ENCODE measurements around the gene PRKCE.
"Not testable (repeated sequence)": the region's sequence is repeated elsewhere in the genome, so short reads cannot be mapped to it uniquely, and the experiment has no call there.

The PRKCE gene

DNA sequence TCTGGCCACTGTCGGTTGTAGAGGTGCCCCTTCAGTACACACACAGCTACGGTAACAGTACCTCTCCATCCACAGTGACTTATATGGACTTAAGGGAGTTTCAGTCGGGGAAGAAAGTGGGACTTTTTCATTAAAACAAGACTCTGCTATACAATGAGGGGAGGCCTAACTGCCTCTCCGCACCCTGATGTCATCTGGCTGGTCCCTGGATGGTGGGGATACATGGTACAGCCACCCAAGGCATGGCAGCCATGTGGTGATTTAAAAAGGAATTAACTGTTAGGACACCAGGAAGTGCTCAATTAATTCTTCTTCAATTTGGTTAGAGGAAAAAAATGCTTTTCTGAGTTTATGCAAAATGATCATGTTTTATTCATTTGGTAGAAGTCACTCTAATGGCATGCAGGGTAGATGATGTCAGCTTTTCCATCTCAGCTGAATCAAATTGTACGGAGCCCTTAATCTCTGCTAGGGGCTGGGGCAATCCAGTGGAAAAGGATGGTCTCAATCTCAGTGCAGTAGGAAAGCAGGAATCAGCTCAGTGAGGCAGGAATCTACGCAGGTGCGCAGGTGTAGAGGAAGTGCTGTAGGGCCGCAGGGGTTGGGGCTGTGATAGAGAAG is 243.9 kb downstream of the PRKCE start:
- DNase-seq, result no peak

DNA sequence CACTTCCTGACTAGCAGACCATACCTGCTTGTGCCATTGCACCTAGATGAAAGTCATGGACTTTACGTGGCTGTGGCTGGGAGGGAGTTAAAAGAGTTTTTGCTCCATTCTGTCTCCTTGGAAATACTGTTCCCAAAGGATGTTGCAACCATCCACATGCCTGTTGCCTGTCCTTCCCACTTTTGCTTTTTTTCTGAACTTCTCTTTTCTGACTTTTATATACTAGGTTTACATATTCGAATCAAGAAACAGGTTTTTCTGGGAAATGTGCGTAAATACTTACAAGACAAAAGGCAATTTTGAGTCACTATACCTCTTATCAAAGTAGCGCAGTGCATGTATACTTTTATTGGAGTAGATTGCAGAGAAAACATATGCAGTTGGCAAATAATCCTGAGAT is 244.8 kb downstream of the PRKCE start:
- DNase-seq, result no peak

- DNase-seq, result peak in 1 of 5 donors; percentile 51
Measured at GRCh38 chr2:45897842-45898241, 246.4 kb downstream of the PRKCE start.

DNA sequence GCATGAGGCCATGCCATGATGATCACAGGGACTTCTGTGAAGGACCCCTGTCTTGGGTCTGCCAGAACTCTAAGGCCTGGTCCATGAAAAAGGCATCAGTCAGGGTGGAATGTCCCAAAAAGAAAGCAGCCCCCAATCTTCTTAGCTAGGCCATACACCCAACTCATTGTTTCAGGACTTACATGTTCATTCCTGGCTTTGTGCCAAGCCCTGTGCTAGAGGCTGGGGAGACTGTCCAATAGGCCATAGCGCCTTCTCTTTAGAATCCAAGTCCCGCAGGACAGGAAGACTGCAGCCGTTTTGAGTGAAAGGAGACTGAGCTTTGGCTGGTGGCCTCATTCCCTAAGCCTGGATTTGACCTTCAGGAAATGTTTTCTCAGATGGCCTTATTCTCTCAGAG is 247.3 kb downstream of the PRKCE start:
- no peak for DNase-seq

- no peak for DNase-seq
Measured at GRCh38 chr2:45899926-45900325, 248.5 kb downstream of the PRKCE start.

DNA sequence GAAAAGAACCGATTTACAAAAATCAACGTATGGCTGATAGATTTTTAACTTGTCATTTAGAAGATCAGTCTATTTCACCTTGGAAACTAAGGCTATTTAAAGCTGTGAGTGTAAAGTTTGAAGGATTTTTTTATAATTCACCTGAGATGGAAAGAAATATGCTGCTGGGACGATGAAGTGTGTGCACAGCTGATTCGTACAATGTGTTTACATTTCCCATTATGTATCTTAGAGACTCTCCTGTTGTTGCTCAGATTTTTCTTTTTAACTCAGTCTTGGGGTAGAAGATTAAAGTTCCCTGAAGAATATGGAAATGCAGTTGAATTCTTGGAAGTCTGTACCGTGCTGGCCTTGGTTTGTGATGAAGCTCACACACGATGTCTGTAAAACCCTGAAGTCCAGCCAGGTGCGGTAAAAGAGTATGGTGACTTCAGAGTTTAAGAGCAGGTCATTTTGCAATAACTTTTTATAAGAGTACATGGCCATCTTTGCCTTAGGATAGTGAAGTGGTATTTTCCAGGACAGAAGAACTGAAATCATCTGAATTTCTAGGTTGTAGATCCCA is 250.1 kb downstream of the PRKCE start:
- DNase-seq, result no peak

GRCh38 chr2:45902380-45902779 is 250.9 kb downstream of the PRKCE start:
- no peak for DNase-seq

DNA sequence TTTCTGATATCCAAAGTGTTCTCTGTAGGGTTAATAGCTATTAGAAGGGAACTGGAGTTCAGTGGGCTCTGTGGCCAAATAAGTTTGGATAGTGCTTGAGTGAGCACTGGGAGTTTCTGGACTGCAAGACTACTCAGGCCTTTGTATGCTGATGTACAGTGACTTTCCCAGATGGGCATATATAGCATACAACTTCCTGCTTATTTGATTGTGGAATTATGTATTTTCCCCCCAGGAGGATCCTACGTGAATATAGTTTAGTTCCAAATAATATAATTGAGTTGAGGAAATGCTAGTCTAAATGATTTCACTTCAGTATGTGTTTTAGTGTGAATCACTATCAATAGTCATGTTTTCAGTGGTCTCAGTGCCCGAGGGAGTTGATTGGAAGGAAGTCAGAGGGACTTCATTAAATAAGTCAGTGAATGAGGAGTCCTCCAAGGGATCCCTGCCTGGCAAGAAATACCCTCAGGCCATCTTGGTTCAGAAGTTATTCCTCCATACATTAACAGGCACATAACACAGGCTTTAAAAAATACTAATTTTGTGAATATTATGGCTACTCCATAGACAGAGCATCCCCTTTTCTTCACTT is 251.4 kb downstream of the PRKCE start:
- no peak for DNase-seq

GRCh38 chr2:45904267-45904945 is 252.9 kb downstream of the PRKCE start:
- peak in 1 of 5 donors; percentile 81 for DNase-seq

DNA sequence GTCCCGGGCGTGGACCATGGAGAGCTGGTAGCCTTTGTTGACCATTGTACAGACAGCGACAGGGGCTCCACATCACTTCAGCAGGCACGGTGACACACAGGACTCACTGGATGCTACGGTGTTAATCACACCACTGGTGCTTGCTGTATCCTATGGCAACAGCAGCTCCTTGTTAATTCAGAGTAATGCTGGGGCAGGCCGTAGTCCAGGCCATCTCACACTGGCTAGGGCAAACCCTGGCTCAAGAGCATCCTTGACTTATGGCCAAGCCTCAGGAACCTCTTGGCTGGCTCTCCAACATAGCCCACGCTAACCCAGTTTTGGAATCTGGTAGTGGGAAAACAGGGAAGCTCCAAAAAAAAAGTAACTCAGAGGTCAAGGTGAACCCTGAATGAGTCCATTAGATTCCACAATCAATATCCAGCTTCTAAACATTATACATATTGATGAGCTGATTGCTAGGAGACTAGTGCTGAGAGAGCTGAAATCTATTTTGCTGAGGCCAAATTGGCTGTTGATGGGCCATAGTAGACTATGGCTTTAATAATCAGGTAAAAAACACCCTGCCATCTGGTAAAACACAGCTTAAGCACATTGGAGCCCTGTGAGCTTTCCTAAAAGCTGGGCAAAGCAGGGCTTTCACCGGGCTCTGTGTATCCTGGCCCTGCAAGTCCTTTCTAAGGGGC is 253.6 kb downstream of the PRKCE start:
- no peak for DNase-seq

GRCh38 chr2:45905632-45905958 is 254.1 kb downstream of the PRKCE start:
- DNase-seq, result no peak

DNA sequence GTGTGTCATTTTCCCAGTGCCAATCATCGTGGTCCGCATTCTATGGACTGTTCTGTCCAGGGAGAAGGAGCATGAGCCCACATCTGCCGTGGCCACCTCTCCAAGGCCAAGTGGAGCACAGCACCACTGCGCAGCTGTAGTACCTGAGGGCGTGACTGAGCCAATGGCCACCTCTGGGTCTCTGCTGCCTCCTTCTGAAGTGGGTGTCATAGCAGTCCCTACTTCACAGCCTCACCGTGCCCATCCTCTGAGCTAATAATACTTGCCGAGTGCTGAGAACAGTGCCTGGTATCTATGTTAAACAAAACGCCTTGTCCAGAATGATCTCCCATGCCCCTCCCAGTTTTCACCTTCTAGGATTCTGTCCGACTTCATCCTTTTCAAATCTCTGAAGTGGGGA is 256.1 kb downstream of the PRKCE start:
- DNase-seq, result no peak

DNA sequence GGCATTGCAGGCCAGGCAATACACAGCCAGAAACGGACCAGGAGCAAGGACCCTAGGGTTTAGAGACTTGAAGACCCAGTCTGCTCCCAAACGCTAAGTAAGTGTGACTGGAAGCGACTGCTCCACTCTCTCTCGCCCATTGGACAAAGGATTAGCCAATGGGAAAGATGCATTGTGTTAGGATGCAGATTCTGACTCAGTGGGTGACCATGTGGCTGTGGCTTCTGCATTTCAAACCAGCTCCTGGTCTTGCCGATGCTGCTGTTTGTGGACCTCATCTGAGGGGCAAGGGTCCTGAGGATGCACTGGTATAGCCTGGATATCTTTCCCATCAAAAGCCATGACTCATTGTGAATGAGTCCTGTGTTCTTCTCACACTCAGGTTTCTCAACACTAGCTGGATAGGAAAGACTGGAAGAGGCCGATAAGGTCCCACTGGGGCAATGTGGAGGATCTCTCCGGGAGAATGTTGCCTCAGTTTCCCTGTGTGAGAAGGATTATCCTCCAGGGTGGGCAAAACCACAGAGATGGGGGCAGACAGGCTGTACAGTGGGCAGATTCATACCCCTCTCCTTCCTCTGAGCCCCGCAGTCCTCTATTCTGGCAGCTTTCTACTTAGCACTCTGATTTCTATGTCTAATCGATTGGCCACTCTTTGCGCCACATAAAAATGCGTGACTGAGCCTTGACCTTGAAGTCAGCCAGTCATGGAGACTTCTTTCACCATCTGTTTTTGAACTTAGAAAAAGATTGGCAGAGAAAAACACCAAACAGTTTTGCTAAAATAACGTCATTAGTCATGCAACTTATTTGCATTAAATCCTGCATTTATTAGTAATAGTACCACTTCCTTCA is 257.1 kb downstream of the PRKCE start:
- no peak for DNase-seq

GRCh38 chr2:45909171-45909565 is 257.7 kb downstream of the PRKCE start:
- DNase-seq, result no peak

GRCh38 chr2:45909677-45910191 is 258.3 kb downstream of the PRKCE start:
- no peak for DNase-seq

GRCh38 chr2:45910473-45911060 is 259.1 kb downstream of the PRKCE start:
- no peak for DNase-seq

DNA sequence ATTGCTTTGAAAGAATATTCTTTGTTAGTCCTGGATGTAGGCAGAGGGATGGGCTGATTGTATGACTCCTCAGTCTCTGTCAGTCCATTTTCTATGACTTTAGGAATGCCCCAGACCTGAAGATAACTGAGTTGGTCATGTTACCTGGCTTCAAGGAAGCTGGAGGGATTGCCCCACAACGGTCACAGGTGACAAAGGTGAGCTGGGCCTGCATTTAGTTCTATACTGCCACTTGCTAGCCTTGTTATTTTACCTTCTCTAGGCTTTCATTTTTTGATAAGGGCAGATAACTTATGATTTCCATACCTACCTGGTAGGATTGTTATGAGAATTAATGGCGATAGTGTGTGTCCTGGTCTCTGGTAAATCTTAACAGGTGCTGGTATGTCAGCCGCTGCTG is 260.1 kb downstream of the PRKCE start:
- no peak for DNase-seq

DNA sequence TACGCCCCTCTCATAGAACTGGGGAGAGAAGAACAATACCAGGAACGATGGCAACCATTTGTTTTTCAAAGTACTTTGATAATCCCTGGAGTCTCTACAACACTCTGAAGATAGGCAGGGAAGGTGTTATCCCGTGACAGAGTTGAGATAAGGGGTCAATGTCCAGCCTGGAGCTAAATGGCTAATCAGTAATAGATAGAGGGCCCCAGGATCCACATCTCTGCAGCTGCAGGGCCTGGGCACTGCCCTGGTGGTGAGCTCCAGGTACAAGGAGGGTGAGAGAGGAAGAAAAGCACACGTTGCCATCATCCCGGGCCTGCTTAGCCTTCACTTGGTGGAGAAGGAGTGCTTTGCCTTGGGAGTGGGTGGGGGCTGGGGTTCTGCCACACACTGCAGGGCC is 260.6 kb downstream of the PRKCE start:
- no peak for DNase-seq

DNA sequence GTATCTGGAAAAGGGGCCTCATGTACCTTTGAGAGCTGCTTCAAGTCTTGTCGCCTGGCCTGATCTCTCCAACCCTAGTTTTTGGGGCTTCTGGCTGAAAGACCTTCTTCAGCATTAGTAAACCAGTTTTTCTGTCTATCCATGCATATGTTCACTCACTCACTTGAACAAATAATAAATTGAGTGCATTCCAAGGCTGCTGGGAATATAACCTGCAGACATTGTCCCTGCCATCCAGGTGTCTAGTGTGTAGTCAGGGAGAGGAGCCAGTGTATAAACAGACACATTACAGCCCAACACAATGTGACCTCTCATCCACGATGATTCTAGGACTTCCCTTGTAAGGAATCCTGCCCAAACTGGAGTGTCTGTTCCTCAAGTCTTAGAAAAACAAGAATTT is 262.1 kb downstream of the PRKCE start:
- no peak for DNase-seq

- no peak for DNase-seq
Measured at GRCh38 chr2:45915523-45915922, 264.0 kb downstream of the PRKCE start.

DNA sequence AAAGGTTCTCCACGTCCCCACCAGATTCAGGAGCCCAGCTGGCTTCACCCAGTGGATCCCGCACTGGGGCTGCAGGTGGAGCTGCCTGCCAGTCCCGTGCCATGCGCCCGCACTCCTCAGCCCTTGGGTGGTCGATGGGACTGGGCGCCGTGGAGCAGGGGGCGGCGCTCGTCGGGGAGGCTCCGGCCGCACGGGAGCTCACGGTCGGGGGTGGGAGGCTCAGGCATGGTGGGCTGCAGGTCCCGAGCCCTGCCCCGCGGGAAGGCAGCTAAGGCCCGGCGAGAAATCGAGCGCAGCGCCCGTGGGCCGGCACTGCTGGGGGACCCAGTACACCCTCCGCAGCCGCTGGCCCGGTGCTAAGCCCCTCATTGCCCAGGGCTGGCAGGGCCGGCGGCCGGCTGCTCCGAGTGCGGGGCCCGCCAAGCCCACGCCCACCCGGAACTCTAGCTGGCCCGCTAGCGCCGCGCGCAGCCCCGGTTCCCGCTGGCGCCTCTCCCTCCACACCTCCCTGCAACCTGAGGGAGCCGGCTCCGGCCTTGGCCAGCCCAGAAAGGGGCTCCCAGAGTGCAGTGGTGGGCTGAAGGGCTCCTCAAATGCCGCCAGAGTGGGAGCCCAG is 266.2 kb downstream of the PRKCE start:
- DNase-seq, result not testable (repeated sequence)
